HG03139 (cell line): ENCODE results near the gene OGFOD2.
A peak's percentile ranks its signal among the peaks of the same experiment; 100 is the strongest.

Source experiments
- ATAC-seq: cut with Tn5 transposase; IDR thresholded peaks from one replicate; pipeline ENCODE4 v1.9.1; 2021; ENCODE audit not compliant: unreplicated experiment

Gene OGFOD2

DNA sequence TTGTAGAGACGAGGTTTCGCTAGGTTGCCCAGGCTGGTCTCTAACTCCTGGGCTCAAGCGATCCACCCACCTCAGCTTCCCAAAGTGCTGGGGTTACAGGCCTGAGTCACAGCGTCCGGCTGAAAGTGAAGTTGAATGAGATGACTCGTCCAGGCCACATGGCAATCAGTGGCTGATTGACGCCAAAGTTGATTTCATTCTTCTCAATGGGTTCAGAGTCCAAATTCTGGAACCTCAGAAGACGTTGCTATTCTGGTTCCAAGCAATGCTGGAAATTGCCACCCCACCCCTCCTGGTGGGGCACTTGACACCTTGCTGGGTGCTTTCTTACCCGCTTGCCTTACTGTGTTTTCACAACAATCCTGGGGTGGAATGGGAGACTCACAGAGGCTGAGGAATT lies 23.6 kb upstream of the OGFOD2 start:
- no peak for ATAC-seq

DNA sequence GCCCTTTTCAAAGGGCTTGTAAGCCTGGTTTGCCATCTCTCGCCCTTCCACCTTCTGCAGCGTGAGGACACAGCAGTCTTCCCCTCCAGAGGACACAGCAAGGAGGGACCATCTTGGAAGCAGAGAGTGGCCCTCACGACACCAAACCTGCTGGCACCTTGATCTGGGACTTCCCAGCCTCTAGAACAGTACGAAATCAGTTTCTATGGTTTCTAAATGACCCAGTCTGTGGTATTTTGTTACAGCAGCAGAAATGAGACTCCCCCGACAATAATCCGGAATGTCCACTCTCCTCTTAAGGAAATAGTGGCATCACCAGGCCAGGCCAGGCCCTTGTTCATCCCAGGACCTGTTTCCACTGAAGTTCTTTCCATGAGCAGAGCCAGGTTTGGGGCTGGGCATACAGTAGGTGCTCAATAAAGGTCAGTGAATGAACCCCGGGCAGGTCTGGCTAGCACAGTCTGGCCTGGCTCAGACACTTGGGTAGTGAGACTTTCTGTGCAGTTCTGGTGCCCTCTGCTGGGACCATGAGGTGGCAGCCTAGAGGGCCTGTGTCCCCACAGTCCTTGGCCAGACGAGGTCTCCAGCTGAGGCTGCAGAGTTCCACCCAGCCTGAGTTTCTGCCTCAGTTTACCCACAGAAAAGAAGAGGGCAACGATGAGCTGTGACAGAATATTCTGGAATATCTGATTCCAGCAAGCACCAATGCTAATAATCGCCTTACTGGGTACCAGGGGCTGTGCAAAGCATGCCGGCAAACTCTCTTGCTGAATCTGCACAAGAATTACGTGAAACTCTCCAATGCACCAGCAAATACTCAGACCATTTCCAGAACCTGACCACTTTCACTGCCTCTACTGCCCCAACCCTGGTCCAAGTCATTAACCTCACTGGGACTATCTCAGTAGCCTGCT lies 22.8 kb upstream of the OGFOD2 start:
- ATAC-seq, result no peak

DNA sequence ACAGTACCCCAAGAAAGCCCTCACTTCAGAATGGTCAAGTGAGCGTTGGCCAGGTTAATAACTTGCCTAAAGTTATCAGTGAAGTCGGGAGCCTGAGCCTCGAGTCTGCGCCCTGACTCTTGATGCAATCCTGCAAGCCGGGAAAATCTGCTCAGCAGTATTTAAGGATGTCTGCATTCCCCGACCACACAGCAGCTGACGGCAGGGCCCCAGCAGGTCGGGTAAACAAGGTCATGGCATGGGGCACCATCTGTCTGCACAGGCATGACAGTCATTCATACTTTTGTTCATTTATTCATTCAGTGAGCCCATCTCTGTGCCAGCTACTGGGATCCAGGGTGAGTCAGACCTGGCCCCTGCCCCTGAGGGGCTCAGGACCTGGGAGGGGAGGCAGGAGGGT lies 19.9 kb upstream of the OGFOD2 start:
- ATAC-seq, result no peak

- no peak for ATAC-seq
Measured at GRCh38 chr12:122956035-122956434, 19.0 kb upstream of the OGFOD2 start.

GRCh38 chr12:122958198-122958888 lies 16.7 kb upstream of the OGFOD2 start:
- no peak for ATAC-seq

GRCh38 chr12:122959566-122960192 lies 15.4 kb upstream of the OGFOD2 start:
- no peak for ATAC-seq

DNA sequence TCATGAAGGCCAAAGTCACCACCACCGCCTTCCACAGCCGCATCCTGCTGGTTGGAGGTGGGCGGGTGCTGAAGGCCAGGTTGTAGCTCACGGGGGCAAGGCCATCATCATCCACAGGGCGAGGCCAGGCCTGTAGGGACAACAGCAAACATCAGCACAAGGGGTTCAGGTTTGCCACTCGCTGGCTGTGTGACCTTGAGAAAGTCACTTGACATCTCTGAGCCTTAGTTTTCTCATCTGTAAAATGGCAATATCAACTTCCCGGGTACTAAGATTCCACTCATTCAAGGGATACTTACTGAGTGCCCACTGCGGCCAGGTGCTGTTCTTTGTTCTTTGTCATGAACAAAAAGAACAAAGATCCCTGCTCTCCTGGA lies 14.9 kb upstream of the OGFOD2 start:
- no peak for ATAC-seq

GRCh38 chr12:122961531-122962329 lies 13.3 kb upstream of the OGFOD2 start:
- ATAC-seq, result no peak

DNA sequence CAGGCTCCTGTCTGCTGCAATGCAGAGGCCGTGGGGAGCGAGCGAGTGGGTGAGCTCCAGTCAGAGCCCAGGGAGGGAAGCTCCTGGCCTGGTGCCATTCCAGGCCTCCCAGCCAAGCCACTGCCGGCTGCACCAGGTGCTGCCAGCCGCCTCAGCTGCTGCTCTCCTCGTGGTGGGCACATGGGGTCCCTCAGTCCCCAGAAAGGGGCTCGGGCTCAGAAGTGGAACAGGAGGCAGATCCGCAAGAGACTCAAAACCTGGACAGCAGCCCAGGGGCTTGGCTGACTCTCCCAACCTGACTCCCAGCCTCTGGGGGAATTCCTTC lies 11.1 kb upstream of the OGFOD2 start:
- ATAC-seq, result no peak

DNA sequence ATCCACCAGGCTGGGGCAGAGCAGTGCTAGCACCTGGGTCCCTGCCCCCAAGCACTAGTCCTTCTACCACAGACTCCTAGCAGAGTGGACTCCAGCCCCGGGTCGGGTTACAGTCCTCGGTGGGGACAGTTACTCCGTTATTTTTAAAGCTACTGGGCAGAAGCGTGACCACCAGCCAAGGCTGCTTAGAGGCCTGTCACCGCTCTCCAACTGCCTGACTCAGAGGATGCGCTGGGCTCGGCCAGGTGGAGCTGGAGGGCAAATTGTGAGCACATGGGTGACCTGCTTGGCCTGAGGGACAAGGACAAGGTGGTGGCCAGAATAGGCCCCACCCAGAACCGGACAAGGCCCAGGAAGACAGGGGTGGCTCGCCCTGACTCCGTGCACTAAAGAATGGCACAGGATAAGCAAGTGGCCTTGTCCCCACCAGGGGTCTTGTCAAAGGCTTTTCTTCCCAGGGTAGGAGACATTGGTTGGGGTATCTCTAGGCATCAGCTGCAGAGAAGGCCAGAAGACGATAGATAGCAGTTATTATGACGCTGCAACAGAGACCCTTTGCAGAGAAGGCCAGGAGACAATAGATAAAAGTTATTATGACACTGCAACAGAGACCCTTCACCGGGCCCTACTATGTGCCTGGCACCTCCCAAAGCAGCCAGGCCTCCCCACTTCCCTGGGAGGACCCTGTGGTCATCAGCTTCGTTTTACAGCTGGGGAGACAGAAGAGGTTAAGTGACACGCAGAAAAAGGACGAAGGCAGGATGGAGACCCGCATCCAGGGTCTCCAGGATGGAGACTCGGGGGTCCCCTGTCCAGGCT lies 10.4 kb upstream of the OGFOD2 start:
- ATAC-seq, result no peak

DNA sequence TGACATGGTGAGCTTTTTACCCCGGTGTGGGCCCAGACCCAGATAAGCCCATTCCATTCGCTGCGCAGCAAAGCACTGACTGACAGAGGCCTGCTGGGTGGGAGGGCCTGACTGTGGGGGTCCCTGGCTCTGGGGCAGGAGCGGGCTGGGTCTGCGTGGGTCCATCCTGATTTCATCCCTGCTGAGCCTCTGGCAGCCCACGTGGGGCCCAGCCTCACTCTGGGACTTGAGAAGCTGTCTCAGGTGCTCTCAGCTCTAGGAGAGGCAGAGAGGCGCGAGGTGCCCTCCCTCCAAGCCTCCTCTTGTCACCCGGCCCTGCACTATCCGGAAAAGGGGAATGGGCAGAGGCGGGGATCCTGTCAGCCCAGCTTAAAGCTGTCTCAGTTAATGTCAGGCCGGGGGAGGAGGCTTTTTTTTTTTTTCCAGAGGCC lies 9.7 kb upstream of the OGFOD2 start:
- ATAC-seq, result no peak

DNA sequence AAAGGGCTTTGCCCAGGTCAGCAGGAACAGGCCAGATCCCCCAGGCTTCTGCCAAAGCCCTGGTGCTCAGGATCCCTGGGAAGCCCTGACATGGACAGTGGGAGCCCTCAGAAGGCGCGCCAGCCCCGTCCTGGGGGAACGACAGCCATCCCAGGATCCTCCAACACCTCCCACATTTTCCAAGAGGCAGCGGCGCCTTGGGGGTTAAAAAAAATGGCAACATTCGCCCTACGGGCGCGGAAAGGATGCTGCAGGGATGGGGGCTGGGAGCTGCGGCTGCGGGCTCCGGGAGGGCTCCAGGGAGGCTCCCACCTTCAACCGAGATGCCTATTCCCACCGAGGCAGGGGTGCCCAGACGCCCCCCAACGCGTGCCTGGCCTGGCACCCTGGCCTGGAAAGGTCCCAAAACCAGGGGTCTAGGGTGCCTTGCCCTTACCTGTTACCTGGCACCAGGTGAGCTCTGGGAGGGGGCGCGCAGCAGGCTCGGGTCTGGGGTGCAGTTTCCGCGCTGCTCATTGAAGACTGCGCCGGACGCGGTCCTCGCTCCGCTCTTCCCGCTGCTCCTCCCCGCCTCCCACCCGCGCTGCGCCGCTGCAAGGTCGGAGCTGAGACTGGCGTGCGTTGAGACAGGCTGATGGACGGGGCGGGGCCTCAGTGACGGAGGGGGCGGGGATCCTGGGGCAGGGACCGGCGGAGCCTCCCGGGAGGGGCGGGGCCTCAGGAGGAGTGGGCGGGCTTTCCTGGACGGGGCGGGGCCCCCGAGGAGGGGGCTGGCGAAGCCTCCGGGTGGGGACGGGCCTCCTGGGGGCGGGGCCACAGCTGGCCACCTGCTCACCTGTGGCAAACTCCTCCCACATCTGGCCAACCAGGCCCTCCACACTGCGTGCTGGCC lies 8.9 kb upstream of the OGFOD2 start, which contains the start of gene ABCB9:
Gene ABCB9, minus strand, starts transcription at position 613 of the 892 bp plus-strand sequence. CDS start 6,228 bp downstream, outside the sequence.
- ATAC-seq, result peak; percentile 62

DNA sequence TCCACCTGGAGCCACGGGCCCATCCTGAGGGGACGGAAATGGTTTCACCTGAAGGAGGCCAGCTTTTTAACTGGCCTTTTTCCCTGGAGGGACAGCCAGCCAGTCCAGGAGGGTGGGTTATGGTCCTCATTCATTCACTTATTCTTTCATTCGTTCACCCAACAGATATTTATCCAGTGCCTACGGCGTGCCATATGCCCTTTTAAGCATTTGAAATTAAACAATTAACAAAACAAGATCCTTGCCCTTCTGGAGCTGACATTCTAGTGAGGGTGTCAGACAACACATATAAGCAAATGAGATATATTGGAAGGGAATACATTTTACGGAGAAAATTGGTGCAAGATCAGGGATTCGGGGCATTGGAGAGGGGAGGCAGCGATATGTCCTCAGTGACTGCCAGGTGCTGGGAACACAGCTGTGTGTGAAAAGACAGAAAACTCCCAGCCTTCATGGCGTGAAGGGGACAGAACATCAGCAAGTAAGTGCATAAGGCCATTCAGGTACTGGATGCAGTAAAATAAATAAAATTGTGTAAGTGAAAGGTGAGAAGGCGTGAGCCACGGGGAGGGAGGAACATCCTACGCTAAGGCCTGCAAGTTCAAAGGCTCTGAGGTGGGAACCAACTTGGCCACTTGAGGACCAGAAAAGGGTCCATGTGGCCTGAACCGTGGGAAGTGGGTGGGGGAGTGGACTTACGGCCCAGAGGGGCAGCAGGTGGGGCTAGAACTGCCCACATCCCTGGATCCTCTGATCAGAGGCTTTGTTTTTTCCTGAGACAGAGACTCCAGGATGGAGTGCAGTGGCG lies 8.1 kb upstream of the OGFOD2 start:
- ATAC-seq, result no peak

DNA sequence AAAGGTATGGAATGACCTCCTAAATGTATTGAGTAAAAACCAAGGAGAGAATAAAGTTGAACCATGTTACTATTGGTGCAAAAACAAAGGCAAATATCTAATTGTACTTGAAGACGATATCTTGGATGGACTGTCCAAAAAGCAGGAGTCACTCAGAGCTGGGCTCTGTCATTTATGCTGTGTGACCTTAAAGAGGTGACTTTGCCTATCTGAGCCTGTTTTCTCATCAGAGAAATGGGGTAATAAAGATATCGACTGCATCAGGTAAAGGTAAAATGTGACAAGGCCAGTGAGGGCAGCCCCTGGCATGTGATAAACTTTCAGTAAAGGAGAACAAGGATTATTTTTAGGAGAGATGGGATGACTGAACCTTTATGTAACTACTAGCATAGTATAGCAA lies 6.9 kb upstream of the OGFOD2 start:
- ATAC-seq, result no peak

DNA sequence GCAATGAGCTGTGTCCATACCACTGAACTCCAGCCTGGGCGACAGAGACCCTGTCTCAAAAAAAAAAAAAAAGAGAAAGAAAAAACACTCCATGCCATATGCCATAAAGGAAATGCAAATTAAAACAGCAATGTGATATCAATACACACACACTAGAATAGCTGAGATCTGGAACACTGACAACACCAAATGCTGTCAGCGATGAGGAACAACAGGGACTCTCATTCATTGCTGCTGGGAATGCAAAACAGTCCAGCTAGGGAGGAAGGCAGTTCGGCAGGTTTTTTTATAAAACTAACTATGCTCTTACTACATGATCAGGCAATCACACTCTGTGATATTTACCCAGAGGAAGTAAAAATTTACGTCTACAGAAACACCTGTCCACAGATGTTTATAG lies 5.4 kb upstream of the OGFOD2 start:
- ATAC-seq, result no peak

- ATAC-seq, result peak; percentile 67
Measured at GRCh38 chr12:122974274-122974891, 661 bp upstream of the OGFOD2 start.

DNA sequence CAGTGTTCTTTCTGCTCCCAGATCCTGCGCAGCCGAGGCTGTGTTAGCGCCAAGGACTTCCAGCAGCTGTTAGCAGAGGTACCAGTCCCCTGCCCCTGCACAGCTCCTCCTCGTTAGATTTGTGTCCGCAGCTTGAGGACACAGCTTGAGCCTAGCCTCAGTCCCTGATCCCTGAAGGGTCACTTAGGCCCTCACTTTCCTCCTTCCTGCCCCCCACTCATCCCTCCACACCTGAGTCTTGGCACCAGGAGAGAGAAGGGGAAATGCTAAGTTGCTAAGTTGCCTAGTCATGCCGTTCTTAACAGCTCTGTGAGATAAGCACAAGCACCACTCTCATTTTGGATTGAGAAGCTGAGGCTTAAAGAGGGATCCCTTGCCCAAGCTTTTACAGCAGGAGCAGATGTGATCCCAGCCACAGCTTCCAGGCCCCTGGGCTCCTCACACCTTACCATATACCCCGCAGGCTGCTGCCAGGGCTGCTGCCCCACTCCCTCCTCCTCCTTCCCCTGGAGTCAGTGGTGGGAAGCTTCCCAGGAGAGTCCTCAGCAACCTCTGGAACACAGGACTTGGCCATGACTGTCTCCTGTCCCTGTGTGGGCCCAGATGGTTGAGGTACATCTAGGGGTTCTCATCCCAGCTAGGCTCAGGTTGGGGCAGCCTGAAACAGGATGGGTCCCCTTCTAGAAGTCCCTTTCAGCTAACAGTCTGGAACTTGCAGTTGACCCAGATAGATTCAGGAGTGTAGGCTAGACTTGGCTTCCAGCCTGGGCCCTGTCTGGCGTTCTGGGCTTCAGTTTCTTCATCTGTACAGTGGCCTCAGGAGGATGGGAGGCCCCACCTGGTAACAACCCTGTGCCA lies 975 bp downstream of the OGFOD2 start:
- ATAC-seq, result no peak
